Kasumi-1 (cell line): ENCODE measurements around the gene HAS3.
A peak's percentile ranks its signal among the peaks of the same experiment; 100 is the strongest.
"Not testable (repeated sequence)": the region's sequence is repeated elsewhere in the genome, so short reads cannot be mapped to it uniquely, and the experiment has no call there.

Source experiments
- DNase-seq, 2 experiments: peaks; one replicate each; lab custom pipeline; 2025; lab: John Stamatoyannopoulos, UW

Gene HAS3

GRCh38 chr16:69116256-69116875 is 10.9 kb downstream of the HAS3 start:
- no peak for DNase-seq

DNA sequence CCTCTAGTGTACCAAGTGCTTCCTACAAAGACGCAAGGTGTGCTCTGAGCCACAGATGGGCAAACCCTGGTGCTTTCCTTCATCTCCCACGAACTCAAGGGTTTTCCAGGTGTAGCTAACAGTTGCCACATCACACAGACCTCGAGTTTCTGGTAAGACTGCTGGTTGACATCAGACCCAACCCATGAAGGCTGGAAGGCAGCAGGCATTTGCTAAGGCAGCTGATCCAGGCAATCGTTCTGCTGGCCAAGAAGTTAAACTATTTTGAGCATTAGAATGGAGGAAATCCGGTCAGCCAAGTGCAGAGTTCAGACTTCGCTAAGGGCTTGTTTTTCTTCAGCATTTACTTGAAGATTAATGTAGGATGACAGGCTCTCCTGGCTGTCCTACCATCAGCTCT is 11.5 kb downstream of the HAS3 start:
- no peak for DNase-seq

DNA sequence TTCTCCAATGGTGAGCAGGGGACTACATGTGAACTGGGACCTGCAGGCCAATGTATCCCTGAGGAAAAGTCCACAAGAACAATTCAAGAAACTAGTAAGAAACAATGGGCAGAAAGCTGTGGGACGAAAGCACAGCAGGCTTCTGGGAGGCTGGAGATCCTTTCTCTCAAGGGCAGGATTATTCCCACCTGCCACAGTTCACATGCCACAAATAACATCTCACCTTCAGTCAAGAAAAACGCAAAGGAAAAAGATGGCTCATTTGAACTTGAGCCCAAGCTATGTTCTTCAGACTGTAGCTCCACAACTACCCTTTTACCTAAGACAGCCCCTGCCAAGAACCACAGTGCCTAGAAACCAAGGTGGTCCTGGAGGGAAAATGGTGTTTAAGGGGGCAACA is 13.0 kb downstream of the HAS3 start:
- DNase-seq, result no peak

DNA sequence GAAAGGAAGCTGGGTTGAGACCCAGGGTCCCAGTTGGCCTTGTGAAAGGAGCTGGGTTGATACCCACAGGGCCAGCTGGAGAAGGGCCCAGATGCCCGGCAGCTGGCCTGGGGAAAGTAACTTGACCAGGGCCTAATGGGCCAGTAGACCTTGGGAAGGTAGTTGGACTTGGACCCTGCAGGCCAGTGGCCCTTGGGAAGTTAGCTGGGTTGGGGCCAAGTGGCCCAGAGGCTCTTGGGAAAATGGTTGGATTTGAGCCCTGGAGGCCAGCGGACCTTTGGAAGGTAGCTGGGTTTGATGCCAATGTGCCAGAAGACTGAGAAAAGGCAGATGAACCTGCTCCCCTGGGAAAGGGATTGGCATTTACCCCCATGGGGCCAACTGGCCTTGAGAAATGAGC is 13.5 kb downstream of the HAS3 start:
- DNase-seq, result no peak

DNA sequence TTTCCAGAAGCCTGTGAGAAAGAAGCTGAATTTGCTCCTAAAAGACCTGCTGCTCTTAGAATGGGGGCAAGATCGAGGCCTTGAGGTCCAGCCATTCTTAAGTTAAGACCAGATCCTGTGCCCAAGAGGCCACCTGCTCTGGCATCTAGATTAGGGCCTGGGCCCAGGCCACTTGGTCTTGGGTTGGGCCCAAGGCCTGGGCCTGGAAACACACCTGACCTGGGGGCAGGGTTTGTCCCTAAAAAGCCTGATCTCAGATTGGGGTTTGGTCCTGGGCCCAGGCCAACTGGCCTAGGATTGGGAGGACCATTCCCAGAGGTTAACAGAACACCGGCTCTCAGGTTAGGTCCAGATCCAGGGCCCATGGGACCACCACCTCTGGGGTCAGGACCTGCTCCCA is 14.1 kb downstream of the HAS3 start:
- no peak for DNase-seq

DNA sequence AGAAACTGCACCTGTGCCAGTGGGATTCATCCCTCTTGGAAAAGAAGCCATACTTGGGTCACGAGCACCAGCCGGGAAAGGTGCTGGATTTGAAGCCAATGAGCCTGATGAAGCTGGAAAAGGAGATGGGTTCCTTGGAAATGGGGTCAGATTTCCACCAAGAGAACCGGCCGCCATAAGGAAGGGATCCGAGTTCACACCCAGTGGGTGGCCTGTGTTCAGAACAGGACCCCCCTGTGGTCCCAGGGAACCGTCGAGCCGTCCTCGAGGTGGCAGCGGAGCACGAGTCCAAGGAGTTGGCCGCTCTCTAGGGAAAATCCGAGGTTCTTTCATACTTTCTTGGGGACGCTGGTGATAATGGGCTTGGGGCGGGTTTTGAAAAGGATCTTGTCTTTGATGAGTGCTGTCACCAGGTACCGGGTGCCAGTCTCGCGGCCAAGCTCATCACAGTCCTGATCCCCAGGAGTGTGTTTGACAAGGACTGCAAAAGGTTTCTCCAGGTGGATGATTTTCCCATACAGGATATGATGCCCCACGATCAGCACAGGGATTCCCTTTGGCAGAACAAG is 14.7 kb downstream of the HAS3 start:
- no peak for DNase-seq

DNA sequence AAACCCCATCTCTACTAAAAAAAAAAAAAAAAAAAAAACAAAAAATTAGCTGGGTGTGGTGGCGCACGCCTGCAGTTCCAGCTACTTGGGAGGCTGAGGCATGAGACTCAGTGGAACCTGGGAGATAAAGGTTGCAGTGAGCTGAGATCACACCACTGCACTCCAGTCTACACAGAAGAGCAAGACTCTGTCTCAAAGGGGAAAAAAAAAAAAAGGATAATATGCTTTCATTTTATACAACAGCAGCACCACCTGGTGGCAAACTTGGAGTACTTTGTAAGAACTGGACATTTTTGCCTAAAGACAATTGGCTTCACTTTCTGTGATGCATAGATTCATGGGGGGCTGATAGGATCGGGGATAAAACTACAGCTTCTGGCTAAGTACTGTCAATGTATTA is 18.5 kb downstream of the HAS3 start:
- DNase-seq, result peak; percentile 65 to 77

DNA sequence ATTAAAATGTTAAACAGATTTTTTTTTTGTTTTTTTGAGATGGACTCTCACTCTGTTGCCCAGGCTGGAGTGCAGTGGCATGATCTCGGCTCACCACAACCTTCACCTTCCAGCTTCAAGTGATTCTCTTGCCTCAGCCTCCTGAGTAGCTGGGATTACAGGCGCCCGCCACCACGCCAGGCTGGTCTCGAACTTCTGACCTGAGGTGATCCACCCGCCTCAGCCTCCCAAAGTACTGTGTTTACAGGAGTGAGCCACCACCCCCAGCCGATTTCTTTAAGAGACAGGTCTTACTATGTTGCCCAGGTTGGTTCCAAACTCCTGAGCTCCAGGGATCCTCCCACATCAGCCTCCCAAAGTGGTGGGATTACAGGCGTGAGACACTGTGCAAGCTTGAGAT is 19.0 kb downstream of the HAS3 start:
- not testable (repeated sequence) for DNase-seq

DNA sequence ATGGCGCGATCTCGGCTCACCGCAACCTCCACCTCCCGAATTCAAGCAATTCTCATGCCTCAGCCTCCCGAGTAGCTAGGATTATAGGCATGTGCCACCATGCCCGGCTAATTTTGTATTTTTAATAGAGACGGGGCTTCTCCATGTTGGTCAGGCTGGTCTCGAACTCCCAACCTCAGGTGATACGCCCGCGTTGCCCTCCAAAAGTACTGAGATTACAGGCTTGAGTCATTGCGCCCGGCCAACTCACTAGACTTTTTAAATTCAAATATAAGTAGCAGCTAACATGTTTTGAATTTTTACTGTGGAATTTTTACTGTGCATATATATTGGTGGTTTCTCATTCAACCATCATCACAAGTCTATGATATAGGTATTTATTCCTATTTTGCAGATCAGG is 19.5 kb downstream of the HAS3 start:
- DNase-seq, result not testable (repeated sequence)

DNA sequence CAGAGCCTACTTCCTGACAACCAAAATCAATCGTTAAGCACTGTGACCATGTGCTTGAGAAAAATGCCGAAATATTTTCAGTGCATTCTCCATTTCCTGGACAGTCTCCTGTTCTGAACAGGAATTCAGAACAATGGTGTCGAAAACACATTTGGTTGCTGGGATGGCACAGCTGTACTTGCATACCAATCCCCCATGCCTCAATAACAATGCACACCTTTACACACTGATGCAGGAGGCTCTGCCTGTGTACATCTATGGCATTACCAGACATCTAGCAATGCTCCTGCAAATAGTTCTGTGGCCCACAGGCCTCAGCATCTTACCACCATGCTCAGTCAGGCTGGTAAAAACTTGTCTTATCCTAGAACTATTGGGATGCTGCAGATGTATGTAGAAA is 20.8 kb downstream of the HAS3 start:
- DNase-seq, result no peak

- not testable (repeated sequence) for DNase-seq
Measured at GRCh38 chr16:69126801-69127200, 21.3 kb downstream of the HAS3 start.

GRCh38 chr16:69127966-69128510 is 22.6 kb downstream of the HAS3 start:
- DNase-seq, result no peak

DNA sequence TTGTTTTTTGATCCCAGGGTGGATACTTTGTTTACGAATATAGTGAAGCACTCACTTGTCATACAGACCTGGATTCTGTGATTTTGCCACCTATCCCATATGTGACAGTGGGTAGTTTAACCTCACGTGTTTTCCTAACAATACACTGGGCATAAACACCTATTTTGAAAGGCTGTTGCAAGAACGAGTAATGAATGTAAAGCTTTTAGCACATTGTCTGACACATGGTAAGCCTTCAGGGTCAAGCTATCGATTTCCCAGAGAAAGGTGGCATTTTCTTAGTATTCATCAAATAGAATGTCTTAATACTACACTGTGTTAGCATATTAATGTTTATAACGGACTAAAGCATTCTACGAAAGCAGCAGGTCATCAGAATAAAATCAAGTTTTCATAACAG is 25.0 kb downstream of the HAS3 start:
- no peak for DNase-seq

DNA sequence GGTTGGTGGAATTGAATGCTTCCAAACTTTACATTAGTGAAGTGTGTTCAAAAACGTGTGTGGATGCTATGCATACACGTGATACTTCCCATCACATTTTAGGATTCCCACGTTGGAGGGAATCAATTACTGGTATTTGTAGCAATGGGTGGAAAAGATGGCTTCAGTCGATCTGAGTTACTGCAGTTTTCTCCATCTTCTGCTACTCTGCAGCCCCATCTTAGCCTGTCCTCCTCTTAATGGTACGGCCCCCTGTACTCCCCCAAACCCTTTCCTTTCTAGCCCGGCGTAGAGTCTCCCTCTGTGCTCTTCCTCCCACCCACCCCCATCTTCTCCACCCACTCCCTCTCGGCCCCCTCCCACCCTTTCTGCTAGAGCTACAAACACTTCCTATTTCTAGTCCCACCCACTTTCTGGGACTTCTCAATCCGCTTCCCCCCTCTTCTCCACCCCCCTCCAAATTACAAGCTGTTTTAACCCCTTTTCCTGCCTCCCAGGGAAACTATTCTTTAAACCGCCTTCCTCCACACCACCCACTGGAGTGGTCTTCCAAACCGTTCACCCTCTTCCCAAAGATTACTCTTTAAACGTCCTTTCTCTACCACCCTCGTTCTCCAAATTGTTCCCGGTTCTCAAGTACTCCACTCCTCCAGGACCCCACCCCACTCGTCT is 25.9 kb downstream of the HAS3 start:
- DNase-seq, result peak; percentile 85 to 88

DNA sequence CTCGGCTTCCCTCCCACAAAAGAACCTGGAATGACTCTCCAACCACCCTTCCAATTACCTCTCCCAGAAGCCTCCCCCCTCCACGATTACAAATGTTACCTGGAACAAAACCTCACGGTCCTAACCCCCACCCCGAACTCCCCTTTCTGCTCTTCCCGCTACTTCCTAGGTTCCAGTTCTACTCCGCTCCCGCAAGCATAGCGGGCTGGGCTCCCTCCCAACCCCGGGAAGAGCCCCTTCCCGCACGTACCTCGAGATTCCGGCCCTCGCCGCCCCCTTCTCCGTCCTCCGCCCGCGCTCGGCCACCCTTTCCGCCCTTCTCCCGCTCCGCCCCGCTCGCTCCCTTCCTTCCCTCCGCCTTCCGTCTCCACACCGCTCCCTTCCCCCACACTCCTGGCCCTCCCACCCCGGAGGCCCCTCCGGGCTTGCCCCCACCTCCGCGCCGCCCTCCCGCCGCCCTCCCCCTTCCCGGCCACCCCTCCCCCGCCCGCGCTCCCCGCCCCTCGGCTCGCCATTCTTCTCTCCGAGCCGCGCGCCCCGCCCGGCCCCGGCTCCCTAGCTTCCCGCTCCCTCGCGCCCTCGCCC is 26.5 kb downstream of the HAS3 start:
- peak; percentile 67 to 75 for DNase-seq

GRCh38 chr16:69132424-69133252 is 27.2 kb downstream of the HAS3 start, which contains the start of the genes CHTF8 and UTP4:
TSS of gene CHTF8 (minus strand) at chr16:69132588. CDS start at chr16:69121458, 11,130 bp downstream.
TSS of gene UTP4 (plus strand) at chr16:69132649. CDS start at chr16:69133460, 811 bp downstream.
- DNase-seq, result peak; percentile 71 to 83

DNA sequence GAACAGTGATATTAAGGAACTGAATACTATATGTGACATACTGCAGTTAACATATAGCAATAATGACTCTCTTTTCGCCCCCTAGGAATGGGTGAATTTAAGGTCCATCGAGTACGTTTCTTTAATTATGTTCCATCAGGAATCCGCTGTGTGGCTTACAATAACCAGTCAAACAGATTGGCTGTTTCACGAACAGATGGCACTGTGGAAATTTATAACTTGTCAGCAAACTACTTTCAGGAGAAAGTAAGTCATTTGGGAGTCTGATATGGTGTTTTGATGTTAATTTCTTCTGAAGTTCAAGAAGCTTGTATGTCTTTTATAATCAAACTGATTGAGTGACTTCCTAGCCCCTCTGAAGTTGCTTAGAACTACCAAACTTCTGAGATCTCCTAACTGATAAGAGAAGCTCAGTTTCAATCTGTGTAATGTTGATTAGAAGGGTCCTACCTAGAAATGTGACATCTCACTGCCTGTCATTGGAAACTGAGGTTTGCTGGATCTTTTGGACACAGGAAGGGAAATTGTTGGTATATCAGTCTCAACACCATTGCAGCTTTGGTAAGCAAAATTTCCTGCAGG is 28.0 kb downstream of the HAS3 start:
- no peak for DNase-seq

- no peak for DNase-seq
Measured at GRCh38 chr16:69138608-69139007, 33.2 kb downstream of the HAS3 start.

- DNase-seq, result not testable (repeated sequence)
Measured at GRCh38 chr16:69139464-69139863, 34.0 kb downstream of the HAS3 start.

- DNase-seq, result no peak
Measured at GRCh38 chr16:69141014-69141413, 35.6 kb downstream of the HAS3 start.

GRCh38 chr16:69141936-69142335 is 36.5 kb downstream of the HAS3 start:
- no peak for DNase-seq
